T-helper 22 cell (primary cell): ENCODE data around the gene CHAD.

Source experiments
- DNase-seq: peaks from one replicate; pipeline ENCODE4 v3.0.0-alpha.2; 2020; ENCODE audit warnings: low read depth

Gene CHAD

GRCh38 chr17:50458701-50459676, 9.7 kb downstream of the CHAD start:
- no peak for DNase-seq

DNA sequence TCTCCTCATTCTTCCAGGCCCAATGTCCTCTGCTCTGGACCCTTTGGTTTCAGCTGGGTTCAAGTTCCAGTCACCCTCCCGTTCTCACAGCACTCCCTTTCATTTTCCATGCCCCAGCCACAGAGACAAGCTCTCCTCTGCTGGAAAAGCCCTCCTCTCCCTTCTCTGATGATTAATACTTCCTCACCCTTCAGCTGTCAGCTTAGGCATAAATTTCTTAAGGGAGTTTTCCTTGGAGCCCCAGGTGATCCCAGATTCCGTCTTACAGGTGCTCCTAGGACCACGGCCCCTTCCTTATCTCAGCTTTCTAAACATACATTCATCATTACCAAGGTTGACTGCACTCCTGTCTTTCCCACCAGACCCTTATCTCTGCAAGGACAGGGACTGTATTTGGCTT, 10.4 kb downstream of the CHAD start:
- DNase-seq, result no peak

GRCh38 chr17:50457621-50458020, 11.1 kb downstream of the CHAD start:
- DNase-seq, result no peak

GRCh38 chr17:50453901-50454300, 14.8 kb downstream of the CHAD start:
- no peak for DNase-seq

DNA sequence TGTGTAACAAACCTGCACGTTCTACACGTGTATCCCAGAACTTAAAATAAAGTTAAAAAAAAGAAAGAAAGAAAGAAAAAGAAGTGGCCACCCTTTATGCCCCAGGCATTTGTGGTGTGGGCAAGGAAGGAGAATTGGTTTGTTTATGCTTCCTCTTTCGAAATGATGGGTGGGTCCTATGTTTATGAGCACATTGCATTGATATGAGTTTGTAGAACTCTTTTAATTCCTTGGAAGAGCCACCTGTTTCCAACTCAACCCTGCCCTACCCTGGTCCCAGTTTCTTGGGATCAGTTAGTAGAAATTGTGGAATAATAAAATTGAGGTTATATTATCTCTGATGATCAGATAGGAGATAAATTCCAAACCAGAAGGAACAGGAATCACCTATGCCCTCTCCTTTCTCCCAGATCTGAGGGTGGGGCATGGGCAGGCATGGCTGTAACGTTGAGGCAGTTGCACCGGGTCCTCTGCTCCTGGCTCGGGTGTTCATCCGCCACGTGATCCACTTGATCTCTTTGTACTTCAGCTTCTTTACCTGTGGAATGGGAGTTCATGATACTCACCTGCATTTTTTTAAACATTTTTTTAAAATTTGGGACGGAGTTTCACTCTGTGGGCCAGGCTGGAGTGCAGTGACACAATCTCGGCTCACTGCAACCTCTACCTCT, 15.9 kb downstream of the CHAD start:
- DNase-seq, result no peak

DNA sequence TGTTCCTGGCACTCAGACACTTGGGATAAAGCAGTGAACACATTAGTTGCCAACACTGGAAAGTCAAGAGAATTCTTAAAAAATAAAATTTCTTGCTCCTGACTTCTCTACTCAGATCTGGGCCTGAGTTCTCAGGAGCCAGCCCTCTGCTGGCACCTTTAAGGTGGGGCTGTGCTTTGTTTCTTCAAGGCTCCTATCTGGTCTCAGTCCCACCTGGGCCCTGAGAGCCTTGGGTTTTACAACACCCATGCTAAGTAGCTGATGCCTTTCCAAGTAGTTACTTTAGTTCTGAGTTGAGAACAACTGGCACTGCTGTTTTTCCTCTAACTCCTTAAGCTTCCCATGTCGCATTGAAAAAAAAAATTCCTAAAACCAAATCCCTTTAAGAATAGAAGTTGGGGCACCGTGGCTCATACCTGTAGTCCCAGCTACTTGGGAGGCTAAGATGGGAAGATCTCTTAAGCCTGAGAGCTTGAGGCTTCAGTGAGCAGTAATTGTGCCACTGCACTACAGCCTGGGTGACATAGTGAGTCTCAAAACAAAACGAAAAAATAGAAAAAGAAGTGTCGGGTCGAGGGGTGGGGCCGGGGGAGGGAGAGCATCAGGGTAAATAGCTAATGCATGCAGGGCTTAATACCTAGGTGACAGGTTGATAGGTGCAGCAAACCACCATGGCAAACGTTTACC, 16.6 kb downstream of the CHAD start:
- DNase-seq, result no peak

DNA sequence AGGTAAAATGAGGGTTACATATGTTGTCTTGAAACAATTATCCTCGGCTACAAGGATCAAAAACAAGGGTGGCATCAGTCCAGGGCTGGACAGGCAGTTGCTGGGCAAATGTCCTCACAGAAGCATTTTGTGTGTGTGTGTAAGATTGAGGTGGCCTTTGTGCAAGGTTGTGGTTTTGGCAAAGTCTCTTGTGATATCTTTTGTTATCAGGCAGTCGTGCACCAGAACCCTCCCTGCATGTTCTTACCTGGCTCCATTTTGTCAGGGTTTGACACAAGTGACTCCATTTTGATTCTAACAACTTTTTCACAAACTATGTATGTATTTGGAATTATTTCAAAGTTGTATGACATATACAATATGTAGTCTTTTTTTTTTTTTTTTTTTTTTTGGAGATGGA, 20.0 kb downstream of the CHAD start:
- no peak for DNase-seq

GRCh38 chr17:50447870-50448595, 20.6 kb downstream of the CHAD start:
- no peak for DNase-seq

GRCh38 chr17:50445730-50446325, 22.9 kb downstream of the CHAD start:
- no peak for DNase-seq

GRCh38 chr17:50444841-50445715, 23.6 kb downstream of the CHAD start:
- no peak for DNase-seq

GRCh38 chr17:50443505-50443974, 25.1 kb downstream of the CHAD start:
- DNase-seq, result no peak

DNA sequence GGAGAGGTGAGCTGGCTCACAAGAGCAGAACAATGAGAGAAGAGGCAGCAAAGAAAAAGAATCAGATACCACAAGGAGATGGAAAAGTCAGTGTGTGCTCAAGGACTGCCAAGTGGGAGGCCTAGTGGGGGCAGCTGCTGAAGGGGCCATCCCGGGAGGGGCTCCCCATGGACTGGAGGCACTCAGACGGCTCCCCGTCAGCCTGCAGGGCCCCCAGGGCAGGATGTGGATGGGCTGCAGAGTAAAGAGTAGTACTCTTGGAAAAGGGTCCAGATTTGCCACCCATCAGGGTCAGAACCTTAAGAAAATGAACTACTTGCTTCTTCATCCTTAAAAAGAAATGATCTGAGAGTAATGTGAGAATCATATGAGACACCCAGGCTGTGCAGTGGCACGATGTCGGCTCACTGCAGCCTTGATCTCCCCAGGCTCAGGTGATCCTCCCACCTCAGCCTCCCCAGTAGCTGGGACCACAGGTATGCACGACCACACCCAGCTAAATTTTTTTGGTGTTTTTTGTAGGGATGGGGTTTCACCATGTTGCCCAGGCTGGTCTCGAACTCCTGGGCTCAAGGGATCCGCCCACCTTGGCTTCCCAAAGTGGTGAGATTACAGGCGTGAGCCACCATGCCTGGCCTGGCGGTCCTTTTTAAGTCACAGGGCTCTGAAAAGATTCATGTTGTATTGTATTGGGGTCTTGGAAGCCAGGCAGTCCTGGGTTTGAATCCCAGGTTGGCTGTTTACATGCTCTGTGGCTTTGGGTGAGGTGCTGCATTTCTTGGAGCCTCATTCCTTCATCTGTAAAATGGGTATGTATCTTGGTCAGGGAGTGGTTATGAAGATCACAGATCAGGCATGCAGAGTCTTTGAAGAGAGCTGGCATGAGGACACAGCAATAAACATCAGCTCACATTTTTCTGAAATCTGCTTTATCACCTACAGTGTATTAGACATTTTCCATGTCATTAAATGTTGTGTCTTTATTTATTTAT, 27.5 kb downstream of the CHAD start:
- DNase-seq, result no peak

DNA sequence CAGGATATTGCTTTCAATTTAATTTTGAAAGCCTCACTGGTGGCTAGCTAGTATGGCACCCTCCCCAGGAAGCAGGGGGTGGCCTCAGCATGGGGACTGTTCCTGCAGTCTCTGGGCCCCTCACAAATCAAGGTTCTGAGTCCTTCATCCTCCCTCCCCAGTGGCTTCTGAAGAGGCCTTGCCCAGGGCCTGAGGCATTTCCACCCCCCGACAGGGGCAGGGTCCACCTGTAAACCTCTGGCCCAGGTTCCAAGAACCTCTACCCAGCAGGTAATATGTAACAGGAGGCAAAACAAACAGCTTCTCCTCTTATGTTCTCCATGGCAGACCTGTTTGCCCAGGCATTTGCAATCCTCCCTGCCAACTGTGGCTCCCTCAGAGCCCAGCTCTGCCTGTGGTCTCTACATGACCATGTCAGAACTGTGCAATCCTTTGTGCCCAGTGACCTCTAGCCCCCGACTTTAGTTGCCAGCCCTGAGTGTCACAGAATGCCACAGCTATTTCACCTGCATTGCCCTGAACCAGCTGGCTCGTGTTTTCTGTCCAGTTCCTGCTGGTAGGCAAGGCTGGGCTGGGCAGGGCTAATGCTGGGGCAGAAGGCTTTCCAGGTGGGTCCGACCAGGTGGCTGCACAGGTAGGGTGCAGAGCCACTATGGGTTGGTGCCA, 28.4 kb downstream of the CHAD start:
- DNase-seq, result no peak

GRCh38 chr17:50439008-50439407, 29.7 kb downstream of the CHAD start:
- DNase-seq, result no peak

- no peak for DNase-seq
These were observed 31.3 kb downstream of the CHAD start for GRCh38 chr17:50437409-50437808.

DNA sequence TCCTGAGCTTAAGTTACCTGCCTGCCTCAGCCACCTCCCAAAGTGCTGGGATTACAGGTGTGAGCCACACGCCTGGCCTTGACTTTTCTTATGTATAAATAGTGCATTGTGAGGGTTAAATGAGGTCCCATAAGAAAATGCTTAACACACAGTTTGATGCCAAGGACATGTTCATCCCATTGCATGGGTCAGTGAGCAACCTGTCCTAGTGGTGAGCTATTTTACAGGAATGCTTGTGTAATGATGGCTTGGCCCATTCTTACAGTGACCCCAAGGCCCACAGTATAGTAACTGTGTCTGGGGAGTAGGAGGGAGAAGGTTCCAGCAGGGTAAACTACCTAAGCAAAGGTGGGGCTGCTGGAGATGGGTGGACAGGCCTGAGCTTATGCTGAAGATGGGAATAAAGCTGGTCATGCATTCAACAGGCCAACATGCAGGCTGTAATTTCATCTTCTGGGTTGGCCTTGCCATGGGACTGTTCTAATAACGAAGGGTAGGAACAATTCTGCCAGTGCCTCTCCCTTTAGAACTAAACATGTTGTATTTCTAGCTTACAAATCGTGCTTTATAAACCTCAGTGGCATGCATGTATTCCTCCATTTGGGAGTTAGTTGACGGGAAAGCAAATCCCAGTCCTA, 36.4 kb downstream of the CHAD start:
- DNase-seq, result no peak

DNA sequence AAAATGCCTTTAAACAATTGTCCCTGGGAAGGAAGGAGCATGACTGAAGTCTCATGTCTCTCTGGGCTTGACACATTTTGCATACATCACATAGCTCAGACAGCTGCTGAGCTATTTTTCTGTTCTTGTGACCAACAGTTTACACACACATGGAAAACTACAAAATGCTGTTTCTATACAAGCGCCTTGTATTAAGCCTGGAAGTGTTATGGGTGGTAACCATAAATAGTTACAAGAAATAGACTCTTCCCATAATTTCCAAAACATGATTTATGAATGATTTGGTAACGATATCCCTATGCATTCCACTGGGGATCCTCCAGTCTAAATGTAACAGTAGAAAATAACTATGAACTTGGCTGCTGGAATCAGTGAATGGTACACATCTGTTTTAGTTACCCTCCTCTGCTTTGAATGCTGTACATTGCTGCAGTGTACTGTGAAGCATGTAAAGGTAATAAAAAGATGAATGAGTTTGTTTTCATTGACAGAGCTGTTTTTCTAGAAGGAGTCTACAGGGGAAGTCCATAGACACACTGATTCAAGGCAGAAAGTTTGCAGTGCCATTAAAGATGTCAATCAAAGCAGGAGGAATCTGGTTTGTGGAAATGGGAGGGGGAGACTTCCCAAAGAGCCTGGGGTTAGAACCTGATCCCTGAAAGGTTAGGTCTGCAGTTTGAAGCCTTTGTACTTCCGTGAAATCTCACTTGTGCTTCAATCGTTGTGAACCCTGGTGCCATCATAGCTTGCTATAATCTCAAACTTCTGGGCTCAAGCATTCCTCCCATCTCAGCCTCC, 37.7 kb downstream of the CHAD start:
- no peak for DNase-seq
